Suprapubic skin (tissue), 4 donors: ENCODE data around the gene TARBP1.
"Not testable (repeated sequence)": the region's sequence is repeated elsewhere in the genome, so short reads cannot be mapped to it uniquely, and the experiment has no call there.

Experiments
- CTCF ChIP-seq, 2 donors: fragments of 200-600 bp in 1 of 2; fragments of 450-650 bp in 1 of 2; sonication (generic) in 1 of 2; IDR thresholded peaks; one replicate each; pipeline ENCODE4 v1.5.1; 2016 to 2019; ENCODE audit warnings: antibody characterized with exemption in 2 of 2, mild to moderate bottlenecking in 1 of 2, moderate library complexity in 1 of 2
- EP300 ChIP-seq: sonication (generic); formaldehyde crosslinking; IDR thresholded peaks from one replicate; pipeline ENCODE4 v1.6.1; 2017; ENCODE audit warnings: antibody characterized with exemption
- POLR2A ChIP-seq, 2 donors: fragments of 450-650 bp; IDR thresholded peaks; one replicate each; pipeline ENCODE4 v1.6.1; 2017; ENCODE audit warnings: antibody characterized with exemption in 2 of 2, mild to moderate bottlenecking in 2 of 2, moderate library complexity in 2 of 2
- POLR2AphosphoS5 ChIP-seq, 3 donors: sonication (generic); formaldehyde crosslinking; IDR thresholded peaks; one replicate each; pipeline ENCODE4 v1.6.1; 2017; ENCODE audit warnings: antibody characterized with exemption in 3 of 3

GRCh38 chr1:234399515-234399914 lies 79.5 kb downstream of the TARBP1 start:
- TF ChIP-seq CTCF (IDR thresholded peaks at IDR 0.05); POLR2AphosphoS5 (IDR thresholded peaks at IDR 0.05); POLR2A (IDR thresholded peaks at IDR 0.05); EP300: not testable (repeated sequence)
